AG09319 (cell line): Measurements from ENCODE around the gene COLEC11.

ENCODE experiments used
- DNase-seq: peaks from one replicate; pipeline ENCODE4 v3.0.0-alpha.2; 2010; ENCODE audit warnings: low read depth; ENCODE audit errors: extremely low read depth
- TF ChIP-seq, protein P1 (sequence below): IDR thresholded peaks from 2 replicates; pipeline ENCODE4 v1.5.1; 2011; ENCODE audit warnings: low read depth, mild to moderate bottlenecking, inconsistent platforms, low read length, moderate library complexity

The COLEC11 gene

DNA sequence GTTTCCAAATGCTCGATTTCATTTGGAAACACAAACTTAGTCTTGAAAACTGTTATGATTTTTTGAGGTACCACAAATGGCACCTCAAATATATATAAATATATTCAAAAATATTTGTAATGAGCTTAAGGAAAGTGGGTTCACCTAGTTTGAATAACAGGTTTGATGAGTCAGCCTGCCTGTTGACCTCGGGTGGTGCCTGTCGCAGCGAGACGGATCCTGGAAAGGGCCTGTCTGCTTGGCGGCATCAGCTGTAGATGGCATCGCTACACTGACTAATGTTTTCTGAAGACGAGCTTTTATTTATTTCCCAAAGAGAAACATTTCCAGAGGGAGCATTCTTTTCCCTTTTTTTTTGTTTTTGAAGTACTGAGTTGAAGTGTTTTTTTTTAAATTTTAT, 70.0 kb downstream of the COLEC11 start:
- TF ChIP-seq, protein P1, sequence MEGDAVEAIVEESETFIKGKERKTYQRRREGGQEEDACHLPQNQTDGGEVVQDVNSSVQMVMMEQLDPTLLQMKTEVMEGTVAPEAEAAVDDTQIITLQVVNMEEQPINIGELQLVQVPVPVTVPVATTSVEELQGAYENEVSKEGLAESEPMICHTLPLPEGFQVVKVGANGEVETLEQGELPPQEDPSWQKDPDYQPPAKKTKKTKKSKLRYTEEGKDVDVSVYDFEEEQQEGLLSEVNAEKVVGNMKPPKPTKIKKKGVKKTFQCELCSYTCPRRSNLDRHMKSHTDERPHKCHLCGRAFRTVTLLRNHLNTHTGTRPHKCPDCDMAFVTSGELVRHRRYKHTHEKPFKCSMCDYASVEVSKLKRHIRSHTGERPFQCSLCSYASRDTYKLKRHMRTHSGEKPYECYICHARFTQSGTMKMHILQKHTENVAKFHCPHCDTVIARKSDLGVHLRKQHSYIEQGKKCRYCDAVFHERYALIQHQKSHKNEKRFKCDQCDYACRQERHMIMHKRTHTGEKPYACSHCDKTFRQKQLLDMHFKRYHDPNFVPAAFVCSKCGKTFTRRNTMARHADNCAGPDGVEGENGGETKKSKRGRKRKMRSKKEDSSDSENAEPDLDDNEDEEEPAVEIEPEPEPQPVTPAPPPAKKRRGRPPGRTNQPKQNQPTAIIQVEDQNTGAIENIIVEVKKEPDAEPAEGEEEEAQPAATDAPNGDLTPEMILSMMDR: no peak
- DNase-seq: no peak

DNA sequence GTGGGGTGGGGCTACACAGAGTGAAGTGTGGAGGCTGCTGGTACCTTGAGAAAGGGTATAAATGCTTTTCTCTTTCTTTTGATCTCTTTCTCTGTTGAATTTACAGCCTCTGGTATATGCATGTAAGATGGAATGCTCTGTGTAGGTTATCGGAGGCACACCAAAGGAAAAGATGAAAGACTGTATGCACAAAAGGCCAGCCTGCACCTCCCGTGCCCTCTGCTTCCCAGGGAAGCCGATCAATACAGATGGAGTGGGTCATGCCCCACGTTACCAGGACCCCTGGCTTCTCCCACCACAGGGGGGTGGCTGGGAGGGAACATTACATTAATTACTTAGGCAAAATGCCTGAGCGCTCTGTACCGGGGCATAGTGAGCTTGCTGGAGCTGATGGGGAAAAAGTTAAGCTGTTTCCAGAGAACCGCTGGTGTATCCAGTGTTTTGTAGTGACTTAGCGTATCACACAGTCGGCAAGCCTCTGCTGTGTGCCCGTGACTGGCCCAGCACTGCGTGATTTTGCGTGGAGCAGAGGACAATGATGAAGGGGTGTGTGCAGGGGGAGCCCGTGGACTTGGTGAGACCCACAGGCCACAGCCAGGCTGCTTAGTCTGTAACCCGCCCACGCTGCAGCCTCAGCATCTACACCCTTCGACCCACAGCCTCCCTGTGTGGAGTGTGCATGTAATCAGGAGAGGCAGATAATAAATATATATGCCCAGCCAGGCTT, 71.1 kb downstream of the COLEC11 start:
- TF ChIP-seq, protein P1: no peak
- no peak for DNase-seq

DNA sequence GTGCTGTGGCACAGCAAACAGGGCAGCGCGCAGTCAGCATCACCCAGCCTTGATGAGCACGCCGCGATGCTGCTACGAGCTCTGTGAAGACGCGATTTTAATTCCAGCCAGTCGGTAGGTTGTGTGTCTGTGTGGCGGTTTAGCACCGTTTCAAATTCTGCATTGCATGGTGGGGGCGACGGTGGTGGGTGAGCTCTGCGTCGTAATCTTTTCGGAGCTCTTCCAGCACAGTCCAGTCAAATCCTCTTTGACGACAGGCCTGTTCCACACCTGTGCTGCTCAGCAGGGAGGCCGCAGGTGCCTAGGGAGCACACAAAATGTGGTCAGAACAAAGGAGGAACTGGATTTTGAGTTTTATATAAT, 71.7 kb downstream of the COLEC11 start:
- TF ChIP-seq, protein P1: no peak

DNA sequence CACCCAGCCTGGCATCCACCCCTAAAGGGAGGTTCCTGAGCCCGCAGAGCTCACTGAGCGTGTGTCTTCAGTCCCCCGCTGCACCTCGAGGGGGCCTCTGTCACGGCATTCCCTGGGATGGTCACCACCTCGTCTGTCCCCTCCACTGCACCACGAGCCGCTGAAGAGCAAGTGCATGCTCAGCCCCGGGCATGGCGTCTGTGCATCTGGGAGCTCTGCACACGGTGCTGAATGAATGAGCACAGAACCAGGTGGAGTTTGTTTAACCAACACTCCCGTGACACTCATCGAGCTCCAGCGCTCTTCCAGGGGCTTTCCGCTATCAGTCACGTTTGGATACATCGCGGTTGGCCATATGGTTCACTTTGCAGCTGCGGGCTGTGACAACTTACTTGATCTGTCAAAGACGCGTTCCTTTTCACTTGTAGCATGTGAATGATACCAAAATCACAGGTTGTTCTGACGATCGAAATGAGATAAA, 72.3 kb downstream of the COLEC11 start:
- DNase-seq: no peak
- TF ChIP-seq, protein P1: no peak

More for the DNA sequence above, 71.7 kb downstream of the COLEC11 start:
- no peak for DNase-seq

DNA sequence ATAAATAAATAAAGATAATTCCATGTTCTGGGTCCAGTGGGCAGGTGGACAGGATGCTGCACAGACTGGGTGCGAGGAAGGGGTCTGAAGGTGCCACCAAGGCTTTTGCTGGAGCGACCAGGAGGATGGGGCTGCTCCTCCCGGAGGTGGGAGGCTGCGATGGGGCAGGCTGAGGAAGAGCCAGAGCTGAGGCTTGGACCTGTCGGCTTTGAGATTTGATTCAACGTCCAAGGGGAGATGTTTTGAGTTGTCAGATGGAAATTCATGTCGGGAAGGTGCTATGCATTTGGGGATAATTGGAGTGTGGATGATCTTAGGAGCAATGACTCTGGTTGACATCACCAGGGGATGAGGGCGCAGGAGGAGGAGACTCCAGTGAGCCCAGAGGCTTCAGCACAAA, 74.7 kb downstream of the COLEC11 start:
- TF ChIP-seq, protein P1: no peak
- no peak for DNase-seq

DNA sequence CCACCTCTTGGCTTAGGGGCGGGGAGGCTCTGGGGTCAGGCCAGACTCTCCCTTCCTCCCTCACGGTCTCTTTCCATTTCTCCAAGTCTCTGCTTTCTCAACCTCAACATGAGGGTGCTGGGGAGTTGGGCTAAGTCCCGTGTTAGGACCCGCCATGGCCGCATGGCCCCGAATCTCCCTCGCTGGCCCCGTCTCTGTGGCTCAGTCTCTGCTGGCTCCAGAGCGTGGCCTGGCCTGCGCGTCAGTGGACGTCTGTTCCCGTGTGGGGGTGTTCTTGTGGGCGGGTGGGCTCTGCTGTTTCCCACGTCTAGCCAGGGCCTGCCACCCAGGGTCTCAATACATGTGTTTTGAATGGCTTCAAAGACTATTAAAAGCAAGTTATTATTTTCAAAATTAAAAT, 75.5 kb downstream of the COLEC11 start:
- TF ChIP-seq, protein P1: no peak
- DNase-seq: no peak

DNA sequence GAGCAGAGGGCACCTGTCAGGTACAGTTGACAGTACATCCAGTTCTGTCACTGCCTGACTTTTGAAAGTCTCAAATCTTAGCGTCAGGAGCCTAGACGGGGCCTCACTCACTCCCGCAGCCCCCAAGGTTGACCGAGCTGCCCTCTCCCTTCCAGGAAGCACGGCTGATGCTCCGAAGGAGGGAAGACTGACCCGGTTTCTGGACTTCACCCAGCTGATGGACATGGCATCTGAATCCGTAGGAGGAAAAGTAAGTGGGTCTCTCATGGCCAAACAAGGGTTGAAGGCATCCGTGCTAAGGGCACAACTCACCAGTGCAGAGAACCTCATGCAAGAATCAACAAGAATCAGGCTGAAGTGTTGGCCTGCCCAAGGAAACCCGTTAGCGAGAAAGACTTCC, 76.0 kb downstream of the COLEC11 start:
- TF ChIP-seq, protein P1: no peak
- DNase-seq: no peak
